ENCODE results near the gene HLA-A. TPM values are rescaled to one million over a fixed set of nuclear protein-coding genes. Genes with fewer than 3 reads are reported as not detected.
"Not testable (repeated sequence)": the region's sequence is repeated elsewhere in the genome, so short reads cannot be mapped to it uniquely, and the experiment has no call there.

The HLA-A gene
- polyA plus RNA-seq, 4 donors, result 162 to 262 (median 187) TPM

DNA sequence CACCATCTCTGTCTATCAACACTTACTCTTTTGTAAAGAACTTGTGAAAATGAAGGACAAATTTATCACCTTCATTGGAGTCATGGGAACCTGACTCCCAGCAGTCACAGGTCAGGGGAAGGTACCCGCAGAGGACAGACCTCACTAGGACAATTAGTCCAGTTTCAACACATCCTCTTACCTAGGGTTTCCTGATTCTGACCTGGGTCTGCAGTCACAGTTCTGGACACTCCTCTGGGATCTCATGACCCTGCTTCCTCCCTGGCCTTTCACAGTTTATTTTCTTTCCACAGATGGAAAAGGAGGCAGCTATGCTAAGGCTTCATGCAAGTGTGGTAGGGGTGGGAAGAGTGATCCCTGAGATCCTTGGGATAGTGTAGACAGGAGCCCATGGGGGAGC is 15.7 kb downstream of the HLA-A start:
- DNase-seq (ENCODE audit: low read depth in 4 of 4, low spot score in 2 of 4), result no peak

DNA sequence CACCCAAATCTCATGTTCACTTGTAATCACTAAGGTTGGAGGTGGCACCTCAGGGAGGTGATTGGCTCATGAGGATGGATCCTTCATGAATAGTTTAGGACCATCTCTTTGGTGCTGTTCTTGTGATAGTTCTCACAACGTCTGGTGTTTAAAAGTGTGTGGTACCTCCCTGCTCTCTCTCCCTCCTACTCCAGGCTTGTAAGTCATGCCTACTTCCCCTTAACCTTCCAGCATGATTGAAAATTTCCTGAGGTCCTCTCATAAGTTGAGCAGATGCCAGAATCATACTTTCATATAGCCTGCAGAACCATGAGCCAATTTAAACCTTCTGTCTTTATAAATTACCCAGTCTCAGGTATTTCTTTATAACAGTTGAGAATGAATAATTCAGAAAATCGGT is 16.6 kb downstream of the HLA-A start:
- no peak for DNase-seq (ENCODE audit: low read depth in 4 of 4, low spot score in 2 of 4)

DNA sequence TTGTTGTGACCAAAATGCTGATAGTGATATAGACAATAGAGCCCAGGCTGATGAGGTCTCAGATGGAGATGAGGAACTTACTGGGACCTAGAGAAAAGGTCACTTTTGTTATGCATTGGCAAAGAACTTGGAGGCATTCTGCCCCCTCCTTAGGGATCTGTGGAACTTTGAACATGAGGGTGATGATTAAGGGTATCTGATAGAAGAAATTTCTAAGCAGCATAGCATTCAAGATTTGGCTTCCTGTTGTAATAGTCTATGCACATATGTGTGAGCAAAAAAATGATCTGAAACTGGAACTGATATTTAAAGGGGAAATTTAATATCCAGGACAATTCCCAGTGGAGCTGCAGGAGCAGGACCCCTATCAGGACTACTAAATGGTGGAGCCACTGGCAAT is 17.1 kb downstream of the HLA-A start:
- no peak for DNase-seq (ENCODE audit: low read depth in 4 of 4, low spot score in 2 of 4)

DNA sequence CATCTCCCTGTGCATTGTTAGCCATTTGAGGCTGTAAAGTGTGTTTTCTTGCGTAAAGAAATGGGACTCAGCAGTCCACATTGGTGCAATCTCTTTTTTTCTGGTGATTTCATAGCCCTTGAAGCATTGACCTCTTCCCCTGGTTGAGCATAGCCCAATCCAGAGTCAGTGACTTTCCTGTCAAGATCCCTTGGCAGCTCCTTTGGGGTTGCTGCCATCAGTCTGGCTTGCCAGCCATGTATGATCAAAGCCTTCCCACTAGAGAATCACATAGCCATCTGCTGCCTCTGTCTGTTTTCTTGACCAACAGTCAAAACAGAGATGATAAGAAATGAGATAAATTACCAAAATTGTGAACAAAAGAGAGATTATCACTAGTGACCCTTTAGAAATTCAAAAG is 19.6 kb downstream of the HLA-A start:
- DNase-seq (ENCODE audit: low read depth in 4 of 4, low spot score in 2 of 4), result no peak

- not testable (repeated sequence) for DNase-seq (ENCODE audit: low read depth in 4 of 4, low spot score in 2 of 4)
These were observed 21.4 kb downstream of the HLA-A start for GRCh38 chr6:29963697-29964096.

DNA sequence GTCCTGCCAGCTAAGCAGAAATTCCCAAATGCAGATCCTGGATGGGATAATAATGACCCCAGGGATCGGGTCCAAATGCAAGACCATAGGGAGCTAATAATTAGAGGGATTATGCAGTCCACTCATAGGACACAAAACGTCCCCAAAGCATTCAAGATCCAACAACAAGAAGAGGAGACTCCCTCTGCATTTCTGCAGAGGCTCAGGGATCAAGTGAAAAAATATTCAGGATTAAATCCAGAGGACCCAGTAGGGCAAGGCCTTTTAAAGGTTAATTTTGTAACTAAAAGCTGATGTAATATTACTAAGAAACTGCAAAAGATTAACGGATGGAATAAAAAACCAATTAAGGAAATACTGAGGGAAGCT is 22.2 kb downstream of the HLA-A start:
- DNase-seq (ENCODE audit: low read depth in 4 of 4, low spot score in 2 of 4), result no peak

DNA sequence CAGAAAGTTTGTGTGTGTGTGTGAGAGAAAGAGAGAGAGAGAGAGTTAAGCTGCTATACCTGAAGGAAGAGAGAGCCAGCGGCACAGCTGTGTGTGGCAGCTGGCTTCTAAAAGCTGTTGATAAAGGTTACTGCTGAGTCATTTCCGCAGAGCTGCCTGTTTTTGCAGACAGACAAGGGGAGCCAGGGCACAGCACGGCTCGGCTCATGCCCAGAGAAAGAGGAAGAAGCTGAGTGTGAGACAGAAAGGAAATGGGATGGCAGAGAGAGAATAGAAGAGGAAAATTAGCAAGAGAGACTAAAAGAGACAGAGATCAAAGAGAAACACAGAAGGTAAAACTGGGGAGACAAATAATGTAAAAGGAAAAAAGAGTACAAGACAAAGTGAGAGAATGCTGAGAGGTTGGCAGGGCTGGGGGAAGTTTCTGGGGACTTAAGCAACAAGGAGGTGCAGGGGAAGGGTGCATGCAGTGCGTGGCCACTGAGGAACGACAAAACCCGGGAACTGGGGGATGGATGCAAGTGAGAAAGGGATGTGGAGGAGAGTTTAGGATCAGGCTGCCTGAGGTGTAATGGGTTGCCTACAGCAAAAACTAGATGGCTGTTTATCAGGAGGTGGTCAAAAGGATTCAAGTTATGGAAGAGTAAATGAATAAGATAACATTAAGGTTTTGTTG is 22.7 kb downstream of the HLA-A start:
- no peak for DNase-seq (ENCODE audit: low read depth in 4 of 4, low spot score in 2 of 4)

GRCh38 chr6:29965563-29965872 is 23.2 kb downstream of the HLA-A start:
- no peak for DNase-seq (ENCODE audit: low read depth in 4 of 4, low spot score in 2 of 4)

DNA sequence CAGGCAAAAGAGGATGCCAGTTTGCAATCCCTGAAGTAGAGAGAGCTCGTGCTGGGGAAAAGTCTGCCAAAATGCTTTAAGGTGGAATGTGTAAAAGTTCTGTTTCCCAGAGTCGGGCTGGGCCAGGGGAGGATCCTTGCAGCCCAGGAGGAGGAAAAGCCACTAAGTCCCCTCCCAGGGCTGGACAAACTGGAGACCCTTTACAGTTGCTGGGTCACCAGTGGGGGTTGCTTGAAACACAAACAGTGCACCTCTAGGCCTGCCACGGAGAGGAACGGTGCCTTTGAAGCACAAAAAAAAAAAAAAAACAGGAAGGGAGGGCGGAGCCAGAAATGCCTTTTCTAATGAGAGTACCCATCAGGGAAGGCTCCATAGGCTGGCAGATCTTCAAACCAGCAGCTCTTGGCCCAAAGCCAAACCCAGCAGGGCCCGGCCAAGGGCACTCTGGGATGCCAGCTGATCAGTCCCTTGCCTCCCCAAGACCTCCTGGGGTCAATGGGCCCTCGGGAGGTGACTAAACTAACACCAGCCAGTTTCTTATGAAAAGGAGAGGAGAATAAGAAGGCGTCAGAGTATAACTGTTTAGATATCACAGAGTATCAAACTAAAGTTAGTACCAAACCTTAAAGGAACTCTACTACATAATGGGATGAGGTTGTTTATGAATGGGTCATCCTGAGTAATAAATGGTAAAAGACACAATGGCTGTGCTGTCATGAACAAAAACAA is 23.7 kb downstream of the HLA-A start:
- DNase-seq (ENCODE audit: low read depth in 4 of 4, low spot score in 2 of 4), result no peak

DNA sequence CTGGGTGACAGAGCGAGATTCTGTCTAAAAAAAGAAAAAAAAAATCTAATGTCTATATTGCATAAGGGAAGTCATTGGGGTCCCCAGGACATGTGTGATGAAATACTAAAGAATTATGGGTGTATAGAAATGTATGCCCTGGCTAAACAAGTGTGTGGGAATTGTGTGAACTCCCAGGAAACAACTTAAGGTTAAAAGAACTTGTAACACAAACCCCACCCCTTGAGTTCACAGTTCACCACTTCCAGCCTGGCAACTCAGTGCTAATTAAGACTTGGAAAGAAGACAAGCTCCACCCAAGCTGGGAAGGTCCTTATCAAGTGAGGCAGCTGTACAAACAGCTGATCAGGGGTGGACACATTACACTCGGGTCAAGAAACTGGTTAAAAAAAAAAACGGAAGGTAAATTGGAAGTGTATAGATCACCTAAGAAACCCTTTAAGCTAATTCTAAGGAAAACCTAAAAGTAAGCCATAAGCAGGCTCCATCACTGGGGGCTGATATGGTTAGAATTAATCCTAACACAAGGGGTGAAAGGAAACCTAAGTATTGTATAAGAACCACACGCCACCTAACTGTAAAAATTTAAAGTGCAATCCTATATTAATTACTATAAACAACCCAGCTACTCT is 25.2 kb downstream of the HLA-A start:
- DNase-seq (ENCODE audit: low read depth in 4 of 4, low spot score in 2 of 4), result no peak

- no peak for DNase-seq (ENCODE audit: low read depth in 4 of 4, low spot score in 2 of 4)
These were observed 25.8 kb downstream of the HLA-A start for GRCh38 chr6:29968130-29968529.

DNA sequence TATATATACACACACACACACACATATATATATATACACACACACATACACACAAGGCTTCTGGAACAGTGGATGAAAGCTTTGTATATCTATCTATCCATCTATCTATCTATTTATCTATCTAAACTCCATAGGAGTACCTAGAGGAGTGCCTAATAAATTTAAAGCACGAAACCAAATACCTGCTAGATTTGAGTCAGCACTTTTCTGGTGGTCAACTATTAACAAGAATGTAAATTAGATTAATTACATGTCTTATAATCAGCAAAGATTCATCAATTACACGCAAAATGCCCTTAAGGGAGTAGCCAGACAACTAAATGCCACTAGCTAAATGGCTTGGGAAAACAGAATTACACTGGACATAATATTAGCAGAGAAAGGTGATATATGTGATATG is 26.6 kb downstream of the HLA-A start:
- no peak for DNase-seq (ENCODE audit: low read depth in 4 of 4, low spot score in 2 of 4)

DNA sequence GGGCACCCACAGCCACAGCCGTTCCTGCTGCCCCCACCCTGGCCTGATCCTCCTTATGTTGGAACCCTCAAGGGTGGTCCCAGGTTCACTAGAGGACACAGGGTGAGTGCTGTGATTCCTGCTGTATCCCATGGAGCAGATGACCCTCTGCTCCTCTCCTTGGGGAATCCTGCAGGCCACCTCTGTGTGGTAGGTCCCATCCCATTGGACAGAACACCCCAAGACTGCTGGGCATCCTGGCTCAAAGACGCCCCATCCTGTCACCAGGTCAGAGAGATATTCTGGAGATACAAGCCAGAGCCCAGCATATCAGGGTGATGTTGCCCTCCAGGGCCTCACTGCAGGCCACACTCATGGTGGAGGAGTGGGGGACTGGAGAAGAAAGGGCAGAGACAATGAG is 28.4 kb downstream of the HLA-A start:
- DNase-seq (ENCODE audit: low read depth in 4 of 4, low spot score in 2 of 4), result no peak

- DNase-seq (ENCODE audit: low read depth in 4 of 4, low spot score in 2 of 4), result no peak
These were observed 32.7 kb downstream of the HLA-A start for GRCh38 chr6:29974901-29975560.

DNA sequence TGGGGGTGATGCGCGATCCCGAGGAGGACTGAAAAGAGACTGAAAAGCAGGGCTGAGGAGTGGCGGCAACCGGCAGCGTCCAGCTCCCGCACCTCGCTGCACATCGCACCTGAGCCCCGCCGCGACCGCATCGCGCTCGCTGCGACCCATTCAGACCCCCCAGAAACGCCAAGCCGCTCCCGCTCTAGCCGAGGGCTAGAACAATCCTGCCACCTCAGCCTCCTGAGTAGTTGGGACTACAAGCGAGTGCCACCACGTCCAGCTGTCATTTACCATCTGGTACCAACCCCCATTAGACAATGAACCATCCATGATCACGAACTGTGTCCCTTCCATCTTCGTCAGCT is 33.2 kb downstream of the HLA-A start:
- DNase-seq (ENCODE audit: low read depth in 4 of 4, low spot score in 2 of 4), result no peak

DNA sequence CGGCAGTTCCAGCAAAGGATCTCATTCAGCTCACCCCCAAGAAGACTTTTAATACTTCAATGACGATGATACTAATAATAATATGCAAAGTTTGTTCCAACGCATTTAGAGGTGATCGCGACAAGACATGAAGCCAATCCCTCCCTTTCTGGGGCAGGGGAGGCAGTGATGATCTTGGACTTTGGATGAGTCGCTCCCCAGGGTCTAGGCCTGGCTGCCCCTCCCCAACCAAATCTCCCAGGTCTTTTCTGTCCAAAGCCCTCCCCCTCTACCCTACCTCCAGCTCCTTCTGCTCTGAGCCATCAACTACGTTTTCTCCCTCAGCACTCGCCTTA is 33.9 kb downstream of the HLA-A start:
- no peak for DNase-seq (ENCODE audit: low read depth in 4 of 4, low spot score in 2 of 4)

- peak in 1 of 4 donors; percentile 69 for DNase-seq (ENCODE audit: low read depth in 4 of 4, low spot score in 2 of 4)
These were observed 34.5 kb downstream of the HLA-A start for GRCh38 chr6:29976588-29977424.

DNA sequence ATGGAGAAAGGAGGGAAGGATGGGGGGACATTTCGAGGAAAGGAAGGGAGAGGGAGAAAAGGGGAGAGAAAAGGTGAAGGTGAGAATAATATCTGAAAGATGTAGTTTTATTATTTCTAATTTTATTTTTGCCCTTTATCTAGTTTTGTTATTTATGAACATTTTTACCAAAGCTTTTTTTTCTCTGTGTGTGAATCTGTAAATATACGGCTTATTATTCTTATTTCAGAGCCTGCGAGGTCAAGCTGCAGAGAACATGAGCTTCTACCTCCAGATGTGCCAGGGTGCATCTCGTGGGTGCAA is 35.0 kb downstream of the HLA-A start:
- DNase-seq (ENCODE audit: low read depth in 4 of 4, low spot score in 2 of 4), result no peak

DNA sequence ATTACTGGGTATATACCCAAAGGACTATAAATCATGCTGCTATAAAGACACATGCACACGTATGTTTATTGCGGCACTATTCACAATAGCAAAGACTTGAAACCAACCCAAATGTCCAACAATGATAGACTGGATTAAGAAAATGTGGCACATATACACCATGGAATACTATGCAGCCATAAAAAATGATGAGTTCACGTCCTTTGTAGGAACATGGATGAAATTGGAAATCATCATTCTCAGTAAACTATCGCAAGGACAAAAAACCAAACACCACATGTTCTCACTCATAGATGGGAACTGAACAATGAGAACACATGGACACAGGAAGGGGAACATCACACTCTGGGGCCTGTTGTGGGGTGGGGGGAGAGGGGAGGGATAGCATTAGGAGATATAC is 37.7 kb downstream of the HLA-A start:
- not testable (repeated sequence) for DNase-seq (ENCODE audit: low read depth in 4 of 4, low spot score in 2 of 4)

DNA sequence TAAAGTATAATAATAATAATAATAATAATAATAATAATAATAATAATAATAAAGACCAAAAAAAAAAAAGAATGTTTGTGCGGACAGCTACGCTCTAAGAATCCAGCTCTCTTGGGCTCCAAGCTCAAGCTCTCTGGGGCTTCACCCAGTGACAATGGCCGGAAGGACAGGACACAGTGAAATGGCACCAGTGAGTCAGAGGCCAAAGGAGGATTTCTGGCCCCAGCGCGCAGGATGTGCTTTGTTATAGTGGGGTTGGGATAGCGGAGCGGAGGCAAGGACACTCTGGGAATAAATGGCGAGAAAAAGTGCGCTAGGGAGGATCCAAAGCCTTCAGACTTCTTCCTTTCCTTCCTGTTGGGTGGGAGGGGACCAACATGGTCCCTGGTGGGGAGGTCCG is 38.2 kb downstream of the HLA-A start:
- DNase-seq (ENCODE audit: low read depth in 4 of 4, low spot score in 2 of 4), result no peak

DNA sequence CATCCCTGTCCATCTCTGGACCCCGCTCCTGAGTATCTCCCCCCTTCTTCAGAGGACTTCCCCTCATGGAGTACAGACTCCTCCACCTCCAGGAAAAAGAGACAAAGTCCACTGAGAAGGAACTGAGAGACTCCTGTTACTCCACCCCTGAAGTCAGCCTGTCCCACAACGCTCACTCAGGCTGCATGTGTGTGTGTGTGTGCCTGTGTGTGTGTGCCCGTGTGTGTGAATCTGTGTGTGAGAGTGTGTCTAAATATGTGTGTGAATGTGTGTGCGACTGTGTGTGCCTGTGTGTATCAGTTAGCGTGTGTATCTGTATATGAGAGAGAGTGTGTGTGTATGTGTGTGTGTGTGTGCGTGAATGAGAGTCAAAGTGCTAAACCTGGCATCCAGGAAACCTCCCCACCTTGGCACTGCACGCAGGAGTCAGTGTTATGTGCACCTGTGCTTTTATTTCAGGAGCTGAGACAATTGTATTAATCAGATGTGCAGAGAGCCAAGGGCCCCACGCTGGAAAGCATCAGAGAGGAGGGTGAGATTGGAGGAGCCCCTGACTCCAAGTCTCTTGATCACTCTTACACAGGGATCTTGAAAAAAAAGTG is 39.0 kb downstream of the HLA-A start:
- DNase-seq (ENCODE audit: low read depth in 4 of 4, low spot score in 2 of 4), result no peak

All from left renal cortex interstitium (tissue), 4 donors.